NCI-H2227 (cell line): ENCODE results near the gene IGFBPL1.
A peak's percentile ranks its signal among the peaks of the same experiment; 100 is the strongest.
"Not testable (repeated sequence)": the region's sequence is repeated elsewhere in the genome, so short reads cannot be mapped to it uniquely, and the experiment has no call there.

Experiments
- DNase-seq: peaks from one replicate; lab custom pipeline; 2025; ENCODE audit not compliant: unreplicated experiment; lab: John Stamatoyannopoulos, UW

IGFBPL1 gene

DNA sequence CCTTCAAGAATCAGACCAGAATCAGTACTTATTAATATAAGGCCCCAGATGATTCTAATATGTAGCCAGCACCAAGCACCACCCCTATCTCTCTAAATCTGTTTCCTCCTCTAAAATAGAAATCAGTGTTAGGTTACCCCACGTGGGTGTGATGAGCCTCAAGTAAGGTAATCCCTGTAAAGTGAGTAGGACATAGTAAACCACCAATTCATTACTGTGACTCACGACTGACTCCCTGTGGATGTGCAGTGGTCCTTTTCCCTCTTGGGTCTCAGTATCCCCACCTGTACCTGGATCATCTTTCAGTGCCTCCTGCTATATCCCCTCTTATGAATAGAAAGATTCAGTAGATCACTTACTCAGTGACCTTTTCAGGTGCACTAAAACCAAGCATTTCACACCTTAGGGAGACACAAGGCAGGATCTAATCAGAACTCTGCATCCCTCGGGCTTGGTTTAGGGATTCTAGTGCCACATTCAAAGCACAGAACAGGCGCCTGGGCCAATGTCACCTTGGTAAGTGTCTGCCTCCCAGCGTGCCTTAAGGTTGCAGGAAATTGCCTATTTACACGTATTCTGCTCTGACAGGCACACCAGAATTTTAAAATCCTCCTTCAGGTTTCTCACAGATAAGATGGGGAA lies 43.9 kb downstream of the IGFBPL1 start:
- DNase-seq = no peak

DNA sequence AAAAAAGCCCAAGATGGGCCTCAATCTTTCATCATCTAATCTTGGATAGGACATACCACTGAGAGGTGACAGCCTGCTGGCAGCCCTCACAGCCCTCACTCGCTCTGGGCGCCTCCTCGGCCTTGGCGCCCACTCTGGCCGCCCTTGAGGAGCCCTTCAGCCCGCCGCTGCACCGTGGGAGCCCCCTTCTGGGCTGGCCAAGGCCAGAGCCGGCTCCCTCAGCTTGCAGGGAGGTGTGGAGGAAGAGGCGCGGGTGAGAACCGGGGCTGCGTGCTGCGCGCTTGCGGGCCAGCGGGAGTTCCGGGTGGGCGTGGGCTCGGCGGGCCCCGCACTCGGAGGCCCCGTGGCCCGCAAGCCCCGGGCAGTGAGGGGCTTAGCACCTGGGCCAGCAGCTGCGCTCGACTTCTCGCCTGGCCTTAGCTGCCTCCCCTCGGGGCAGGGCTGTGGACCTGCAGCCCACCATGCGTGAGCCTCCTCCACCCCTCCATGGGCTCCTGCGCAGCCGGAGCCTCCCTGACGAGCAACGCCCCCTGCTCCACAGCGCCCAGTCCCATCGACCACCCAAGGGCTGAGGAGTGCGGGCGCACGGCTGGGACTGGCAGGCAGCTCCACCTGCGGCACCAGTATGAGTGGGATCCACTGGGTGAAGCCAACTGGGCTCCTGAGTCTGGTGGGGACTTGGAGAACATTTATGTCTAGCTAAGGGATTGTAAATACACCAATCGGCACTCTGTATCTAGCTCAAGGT lies 46.7 kb downstream of the IGFBPL1 start:
- DNase-seq = not testable (repeated sequence)

DNA sequence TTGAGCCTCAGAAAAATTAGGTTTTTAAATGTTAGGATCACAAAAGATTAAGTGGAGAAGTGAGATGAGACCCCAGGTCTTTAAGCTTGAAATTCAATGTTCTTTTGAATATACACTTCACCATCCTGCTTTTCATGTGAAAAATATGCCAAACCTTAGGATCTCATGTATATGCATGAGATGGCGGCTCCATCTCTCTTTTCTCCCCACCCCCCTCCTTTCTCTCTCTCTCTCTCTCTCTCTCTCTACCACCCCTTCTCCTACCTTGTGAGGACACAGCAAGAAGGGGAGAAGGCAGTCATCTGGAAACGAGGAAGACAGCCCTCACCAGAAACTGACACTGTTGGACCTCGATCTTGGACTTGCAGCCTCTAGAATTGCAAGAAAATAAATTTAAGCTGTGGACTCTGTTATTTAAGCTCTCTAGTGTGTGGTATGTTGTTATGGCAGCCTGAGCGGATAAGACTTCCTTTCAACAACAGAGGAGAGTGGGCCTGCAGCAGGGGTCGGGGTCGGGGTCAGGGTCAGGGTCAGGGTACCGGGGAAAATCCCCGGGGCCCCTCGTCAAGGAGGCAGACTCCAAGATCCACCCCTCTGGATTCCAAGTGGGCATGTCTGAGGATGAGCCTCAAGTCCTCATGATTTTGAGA lies 48.1 kb downstream of the IGFBPL1 start:
- DNase-seq = no peak

DNA sequence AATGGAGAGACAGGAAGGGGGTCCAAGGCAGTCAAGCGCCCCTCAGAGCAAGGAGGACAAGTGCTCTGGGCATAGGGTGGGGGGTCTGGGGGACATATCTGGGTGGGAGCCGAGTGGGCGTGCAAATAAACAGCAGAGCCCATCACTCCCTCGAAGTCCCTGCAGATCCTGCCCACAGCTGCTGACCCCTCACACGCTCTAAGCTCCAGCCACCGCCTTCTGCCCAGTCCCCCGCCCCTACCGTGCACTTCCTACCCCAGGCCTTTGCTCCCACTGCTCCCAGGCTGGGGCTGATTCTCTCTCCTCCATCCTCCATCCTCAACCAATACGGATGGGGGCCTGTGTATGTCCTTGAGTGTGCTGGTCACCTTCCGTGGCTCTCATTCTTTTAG lies 48.7 kb downstream of the IGFBPL1 start:
- DNase-seq = no peak

DNA sequence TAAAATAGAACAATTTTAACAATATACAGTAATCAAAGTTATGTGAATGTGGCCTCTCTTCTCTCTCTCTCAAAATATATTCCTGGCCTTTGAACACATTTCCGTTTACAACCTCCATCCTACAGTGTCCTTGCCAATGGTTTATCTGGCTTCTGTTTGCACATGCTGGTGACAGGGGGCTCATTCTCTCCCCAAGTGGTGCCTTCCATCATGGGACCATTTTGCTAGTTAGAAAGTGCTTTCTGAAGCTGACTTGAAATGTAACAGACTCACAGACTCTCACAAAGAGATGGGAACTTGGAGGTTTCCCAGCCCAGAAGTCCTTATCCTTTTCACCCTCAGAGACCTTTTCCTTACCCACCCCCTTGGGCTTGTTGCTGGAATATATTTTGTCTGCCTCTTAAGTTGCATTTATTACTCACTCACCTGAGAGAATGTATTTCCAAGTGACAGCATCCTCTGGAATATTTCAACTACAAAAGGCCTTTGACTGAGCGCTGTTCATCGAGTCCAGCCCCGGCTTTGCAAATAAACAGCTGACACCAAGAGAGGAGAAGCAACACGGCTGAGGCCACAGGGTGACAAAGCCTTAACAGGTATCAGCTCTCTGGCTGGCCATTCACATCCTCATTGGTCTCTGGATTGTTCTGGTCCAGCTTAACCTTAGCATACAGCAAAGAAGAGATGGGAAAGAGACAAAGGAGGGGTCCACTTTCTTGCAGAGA lies 49.2 kb downstream of the IGFBPL1 start:
- no peak for DNase-seq

DNA sequence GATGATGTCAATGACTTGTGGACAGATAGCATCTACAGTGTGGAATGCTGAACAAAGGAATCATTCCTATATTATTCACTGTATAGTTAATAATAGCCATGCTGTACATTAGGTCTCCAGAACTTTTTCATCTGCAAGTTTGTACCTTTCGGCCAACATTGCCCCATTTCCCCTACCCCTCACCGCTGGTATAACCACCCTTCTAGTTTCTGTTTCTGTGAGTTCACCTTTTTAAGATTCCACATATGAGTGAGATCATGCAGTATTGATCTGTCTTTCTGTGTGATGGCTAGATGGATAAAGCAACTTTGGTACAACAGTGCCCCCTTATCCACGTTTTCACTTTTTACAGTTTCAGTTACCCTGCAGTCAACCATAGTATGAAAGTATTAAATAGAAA lies 50.6 kb downstream of the IGFBPL1 start:
- no peak for DNase-seq

DNA sequence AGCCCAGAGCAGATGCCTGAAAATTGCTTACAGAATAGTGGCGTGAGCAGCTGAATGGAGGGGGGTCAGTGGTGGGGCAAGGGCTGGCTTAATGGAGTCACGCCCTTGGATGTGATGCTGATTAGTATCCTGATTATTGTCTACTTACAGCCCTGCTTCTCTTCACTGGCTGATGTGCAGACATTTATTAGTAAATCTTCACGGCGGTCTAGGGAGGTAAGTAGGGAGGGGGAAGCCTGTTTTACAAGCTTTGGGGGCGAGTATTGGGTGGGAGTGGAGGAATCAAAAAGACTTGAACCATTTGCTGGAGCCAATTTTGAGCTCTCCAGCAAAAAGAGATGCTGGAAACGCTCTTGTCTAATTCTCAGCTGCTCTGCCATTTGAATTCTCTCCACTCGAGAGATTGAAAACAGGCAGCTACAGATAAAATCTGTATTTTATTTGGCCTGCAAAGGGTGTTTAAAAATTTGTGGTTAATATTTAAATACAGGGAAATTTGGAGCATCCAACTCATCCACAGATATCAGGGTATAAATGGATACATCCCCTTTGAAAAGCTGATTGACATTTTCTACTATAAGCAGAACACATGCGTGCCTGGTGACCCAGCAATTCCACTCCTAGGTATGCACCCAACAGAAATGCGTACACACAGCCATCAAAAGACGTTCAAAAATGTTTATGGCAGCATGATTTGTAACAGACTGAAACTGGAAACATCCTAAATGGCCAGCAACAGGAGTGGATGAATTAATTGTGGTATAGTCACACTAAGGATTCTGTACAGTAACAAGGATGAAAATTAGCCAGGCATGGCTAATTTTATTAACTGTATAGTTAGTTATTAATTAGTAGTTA lies 51.3 kb downstream of the IGFBPL1 start:
- DNase-seq = no peak

DNA sequence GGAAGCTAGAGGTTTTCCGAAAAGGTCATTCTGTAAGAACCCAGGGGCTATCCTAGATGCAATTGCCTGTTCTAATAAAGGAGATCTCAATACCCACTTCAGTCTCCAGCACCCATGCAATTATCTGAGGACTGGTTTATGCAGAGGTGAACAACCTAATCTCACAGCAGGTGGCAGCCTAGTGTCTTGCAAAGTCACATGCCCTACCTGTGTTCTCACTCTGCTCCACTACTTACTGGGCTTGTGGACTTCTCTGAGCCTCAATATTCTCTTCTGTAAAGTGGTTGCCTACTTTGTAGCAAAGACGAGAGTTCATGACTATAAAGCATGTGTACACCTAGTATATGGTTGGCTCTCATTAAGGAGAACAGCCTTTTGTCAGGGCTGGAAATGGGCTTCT lies 52.8 kb downstream of the IGFBPL1 start:
- DNase-seq = peak; percentile 6

DNA sequence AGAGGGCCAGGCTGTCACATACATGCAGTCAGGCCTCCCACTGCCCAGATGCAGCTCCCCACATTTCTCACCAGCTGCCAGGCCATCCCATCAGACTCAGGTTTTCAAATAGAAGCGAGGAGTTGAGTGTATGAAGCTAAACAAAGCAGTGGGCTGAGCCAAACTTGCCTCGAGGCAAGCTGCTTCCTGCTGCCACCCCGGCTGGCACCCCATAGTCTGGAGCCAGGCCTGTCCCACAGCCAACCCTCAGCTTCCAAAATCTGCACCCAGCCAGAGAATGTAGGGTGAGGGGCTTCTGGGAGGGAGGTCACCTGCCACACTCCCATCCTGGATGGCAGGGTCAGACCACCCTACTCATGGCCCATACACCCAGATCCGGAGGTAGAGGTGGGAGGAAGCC lies 54.1 kb downstream of the IGFBPL1 start:
- no peak for DNase-seq

DNA sequence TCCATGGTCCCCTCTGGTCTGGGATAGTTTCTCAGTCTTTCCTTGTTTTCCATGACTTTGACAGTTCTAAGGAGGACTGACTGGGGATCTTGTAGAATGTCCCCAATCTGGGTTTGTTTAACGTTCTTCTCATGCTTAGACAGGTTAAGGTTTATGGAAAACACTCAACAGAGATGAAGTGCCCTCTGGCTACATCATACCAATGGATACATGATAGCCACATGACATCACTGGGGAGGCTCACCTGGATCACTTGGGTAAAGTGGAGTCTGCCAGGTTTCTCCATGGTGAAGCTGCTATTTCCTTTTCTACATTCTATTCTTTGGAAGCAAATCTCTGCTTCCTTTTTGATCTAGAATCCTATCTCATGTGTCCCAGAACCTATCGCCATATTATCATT lies 55.5 kb downstream of the IGFBPL1 start:
- no peak for DNase-seq

DNA sequence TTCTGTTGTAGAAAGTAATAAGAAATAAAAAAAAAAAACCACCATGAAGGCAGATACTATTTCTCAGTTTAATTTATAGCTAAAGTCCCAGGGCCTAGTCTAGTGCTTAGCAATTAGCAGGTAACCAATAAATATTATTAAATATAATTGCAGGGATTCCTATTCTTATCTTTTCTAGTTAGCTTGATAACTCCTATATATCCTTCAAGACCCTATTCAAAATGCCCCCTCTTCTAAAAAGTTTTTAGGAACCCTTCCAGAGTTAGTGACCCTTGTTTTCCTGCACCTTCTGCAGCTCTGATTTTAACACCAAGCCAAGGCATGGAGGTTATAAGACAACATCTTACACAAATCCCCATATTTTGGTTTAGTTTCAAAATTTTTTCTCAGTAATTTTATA lies 56.4 kb downstream of the IGFBPL1 start:
- DNase-seq = no peak

DNA sequence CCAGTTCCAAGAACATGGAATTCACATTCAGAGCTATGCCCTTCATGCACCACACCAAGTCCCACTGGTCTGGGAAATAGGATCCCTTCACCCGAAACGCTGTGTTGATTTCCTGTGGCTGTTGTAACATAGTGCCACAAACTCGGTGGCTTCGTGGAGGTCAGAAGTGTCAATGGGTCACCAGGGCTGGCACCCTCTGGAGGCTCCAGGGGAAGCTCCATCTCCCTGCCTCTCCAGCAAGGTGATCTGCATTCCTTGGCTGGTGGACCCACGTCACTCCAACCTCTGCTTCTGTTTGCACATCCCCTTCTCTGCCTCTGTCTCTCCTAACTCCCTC lies 60.7 kb downstream of the IGFBPL1 start:
- no peak for DNase-seq

DNA sequence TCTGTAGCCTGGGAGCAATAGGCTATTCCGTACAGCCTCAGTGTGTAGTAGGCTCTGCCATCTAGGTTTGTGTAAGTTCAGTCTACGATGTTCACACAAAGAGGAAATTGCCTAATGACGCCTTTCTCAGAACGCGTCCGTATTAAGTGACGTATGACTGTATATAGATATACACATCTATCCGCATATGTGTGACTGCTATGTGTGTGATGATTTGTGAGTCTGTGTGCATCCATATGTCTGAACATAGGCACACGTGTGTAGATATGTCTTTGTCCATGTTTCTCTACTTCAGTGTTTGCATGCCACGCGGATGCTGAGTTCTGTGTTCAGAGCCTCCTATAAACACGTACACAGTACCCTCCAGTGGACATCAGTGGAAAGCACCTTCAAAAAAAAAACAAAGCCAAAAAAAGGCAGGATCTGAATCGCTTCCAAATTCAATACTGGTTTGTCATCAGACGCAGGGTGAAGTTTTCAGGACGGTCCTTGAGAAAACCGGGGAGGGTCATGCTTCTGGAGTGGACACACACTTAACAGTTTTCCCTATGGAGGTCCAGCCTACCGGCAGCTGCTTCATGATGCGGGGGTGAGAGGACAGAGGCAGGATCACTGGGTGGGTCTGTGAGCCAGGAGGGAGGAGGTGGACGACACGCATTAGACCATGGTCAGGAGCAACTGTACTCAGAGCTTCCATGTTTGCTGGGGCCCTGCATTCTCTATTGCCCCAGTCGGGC lies 61.2 kb downstream of the IGFBPL1 start:
- peak; percentile 69 for DNase-seq

DNA sequence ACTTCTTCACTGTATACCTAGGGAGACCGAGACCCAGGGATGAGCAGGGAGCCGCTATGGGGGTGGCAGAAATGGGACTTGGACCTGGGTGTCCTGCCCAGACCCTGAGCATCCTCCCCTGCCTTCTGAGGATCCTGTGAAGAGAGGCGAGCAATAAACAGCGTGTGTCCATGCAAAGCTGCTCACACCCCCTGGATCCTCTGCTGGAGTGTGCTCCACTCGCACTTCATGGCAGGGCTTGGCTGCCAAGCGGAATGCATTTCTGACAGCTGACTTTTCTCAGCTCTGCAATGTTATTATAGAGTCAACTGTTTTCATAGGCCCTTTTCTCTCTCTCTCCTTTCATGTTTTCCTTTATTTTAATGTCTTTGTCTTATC lies 62.8 kb downstream of the IGFBPL1 start:
- peak; percentile 54 for DNase-seq

DNA sequence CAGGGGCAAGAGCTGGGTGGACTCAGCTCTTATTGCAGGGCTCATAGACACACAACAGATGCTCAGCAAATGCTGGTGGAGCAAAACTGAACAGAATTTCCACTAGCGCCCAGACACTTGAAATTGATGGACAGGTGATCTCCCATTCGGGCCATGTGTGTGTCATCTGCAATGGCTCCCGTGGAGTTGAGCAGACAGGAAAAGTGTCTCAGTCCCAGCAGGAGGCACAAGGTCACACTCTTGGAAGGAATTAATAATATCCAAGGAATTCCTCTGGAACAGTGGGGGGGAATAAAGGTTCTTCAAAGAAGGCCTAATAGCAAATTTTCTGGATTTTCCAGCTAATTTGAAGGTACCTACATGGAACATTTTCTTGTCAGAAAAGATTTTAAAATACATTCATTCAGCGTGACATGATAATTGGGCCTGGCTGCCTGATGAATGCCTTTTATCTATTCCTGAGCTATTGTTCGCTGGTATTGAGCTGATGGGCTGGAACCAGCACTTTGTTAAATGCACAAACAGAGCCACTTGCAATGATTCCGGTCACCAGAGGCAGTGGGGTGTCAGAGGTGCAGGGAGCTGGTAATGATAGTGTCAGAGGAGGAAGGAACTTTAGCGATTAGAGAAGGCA lies 63.3 kb downstream of the IGFBPL1 start:
- DNase-seq = peak; percentile 78

DNA sequence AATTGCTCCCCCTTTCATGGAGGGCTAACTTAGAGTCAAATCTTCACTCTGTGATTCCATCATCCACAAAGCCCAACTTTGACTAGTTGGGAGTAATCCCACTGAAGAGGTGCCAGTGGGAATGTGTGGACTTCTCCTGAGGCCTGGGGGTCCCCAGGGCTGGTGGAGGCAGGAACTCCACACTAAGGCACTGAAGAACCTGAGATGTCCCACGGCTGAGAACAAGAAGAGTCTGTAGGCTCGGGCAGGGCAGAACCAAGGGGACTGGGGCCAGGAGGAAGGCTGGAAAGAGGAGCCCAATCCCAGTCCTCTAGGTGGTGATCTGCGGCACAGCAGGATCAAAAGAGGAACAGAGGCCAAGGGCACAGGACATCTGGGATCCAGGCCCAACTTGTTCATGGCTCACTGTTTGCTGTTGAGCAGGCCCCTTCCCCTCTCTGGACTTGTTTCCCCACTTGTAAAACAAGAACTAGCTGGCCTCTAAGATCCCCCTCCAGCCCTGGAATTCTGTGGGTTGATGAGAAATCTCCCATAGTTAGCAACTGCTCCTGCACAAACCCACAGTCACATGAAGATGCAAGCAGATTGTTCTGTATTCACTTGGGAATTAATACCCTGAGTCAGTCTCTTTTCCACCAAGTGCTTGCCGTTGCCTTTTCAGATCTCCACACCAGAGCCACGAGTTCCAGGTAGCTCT lies 64.4 kb downstream of the IGFBPL1 start:
- no peak for DNase-seq

DNA sequence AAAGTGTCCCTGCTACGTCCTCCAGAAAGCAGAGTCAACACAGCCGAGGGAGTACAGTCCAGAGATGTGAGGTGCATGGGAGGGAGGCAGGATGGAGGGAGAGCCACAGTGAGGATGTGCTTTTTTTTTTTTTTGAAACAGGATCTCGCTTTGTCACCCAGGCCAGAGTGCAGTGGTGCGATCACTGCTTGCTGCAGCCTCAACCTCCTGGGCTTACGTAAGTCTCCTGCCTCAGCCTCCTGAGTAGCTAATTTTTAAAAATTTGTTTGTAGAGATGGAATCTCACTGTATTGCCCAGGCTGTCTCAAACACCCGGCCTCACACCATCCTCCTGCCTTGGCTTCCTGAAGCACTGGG lies 65.0 kb downstream of the IGFBPL1 start:
- DNase-seq = no peak

DNA sequence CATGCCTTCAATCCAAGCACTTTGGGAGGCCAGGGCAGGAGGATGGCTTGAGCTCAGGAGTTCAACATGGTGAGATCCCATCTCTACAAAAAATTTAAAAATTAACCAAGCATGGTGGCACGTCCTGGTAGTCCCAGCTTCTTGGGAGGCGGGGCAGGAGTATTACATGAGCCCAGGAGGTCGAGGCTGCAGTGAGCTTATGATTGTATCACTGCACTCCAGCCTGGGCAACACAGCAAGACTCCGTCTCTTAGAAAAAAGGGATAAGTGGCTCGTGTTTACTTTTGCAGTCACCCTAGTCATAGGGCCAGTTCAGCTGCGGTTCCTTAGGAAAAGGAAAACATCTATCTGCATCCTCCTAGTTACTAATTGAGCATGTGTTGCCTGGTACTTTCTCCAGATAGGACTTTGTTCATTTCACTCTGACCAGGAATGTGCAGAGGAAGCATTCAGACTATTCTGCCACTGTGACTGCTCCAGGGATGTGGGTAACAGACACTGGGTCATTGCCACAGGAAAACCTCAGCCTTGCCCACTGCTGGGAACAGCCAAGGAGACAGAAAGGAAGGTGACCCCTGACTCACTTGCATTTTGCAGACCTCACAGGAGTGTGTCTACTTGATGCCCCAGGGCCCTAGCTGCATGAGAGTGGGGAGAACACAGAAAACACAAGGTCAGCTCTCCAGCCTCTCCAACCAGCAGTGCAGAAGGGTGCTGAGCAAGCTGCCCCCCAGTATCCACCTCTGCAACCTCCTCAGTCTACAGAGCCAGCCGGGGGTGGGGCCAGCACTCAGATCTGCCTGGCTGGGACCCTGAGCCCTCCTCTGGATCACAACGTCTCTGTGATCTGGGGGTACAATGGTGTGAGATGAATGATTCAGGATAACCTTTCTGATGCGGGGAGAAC lies 65.6 kb downstream of the IGFBPL1 start:
- DNase-seq = no peak
